IPS-18a (cell line): ENCODE results near the gene MYH9.

Source experiments
- H3K27ac ChIP-seq: one replicate; pipeline ENCODE4 v1.5.1; 2013; ENCODE audit warnings: low read length
- H3K27me3 ChIP-seq: one replicate; pipeline ENCODE4 v1.6.1; 2013; ENCODE audit warnings: mild to moderate bottlenecking, low read length; ENCODE audit not compliant: control insufficient read depth, insufficient read depth
- H3K36me3 ChIP-seq: one replicate; pipeline ENCODE4 v1.6.1; 2013; ENCODE audit warnings: low read depth, low read length; ENCODE audit not compliant: control insufficient read depth
- H3K4me1 ChIP-seq: one replicate; pipeline ENCODE4 v1.6.1; 2013; ENCODE audit warnings: low read depth, low read length; ENCODE audit not compliant: control insufficient read depth
- H3K4me3 ChIP-seq: one replicate; pipeline ENCODE4 v1.5.1; 2013; ENCODE audit warnings: low read length
- H3K9ac ChIP-seq: one replicate; pipeline ENCODE4 v1.6.1; 2013; ENCODE audit warnings: mild to moderate bottlenecking, low read length, moderate library complexity
- H3K9me3 ChIP-seq: one replicate; pipeline ENCODE4 v1.6.1; 2013; ENCODE audit warnings: low read depth, low read length; ENCODE audit not compliant: control insufficient read depth

The MYH9 gene

GRCh38 chr22:36319595-36320497 is 67.9 kb downstream of the MYH9 start:
- Histone ChIP-seq H3K9ac (no peak overlapping the region), H3K4me1 (no peaks in the 10 kb centered on the region), H3K36me3 (peaks cover 85% of the 10 kb centered on the region), H3K27me3 (no peaks in the 10 kb centered on the region), H3K9me3 (no peaks in the 10 kb centered on the region), H3K4me3 (no peak overlapping the region), H3K27ac (no peak overlapping the region)

GRCh38 chr22:36318442-36318841 is 69.3 kb downstream of the MYH9 start:
- Histone ChIP-seq H3K36me3 (peaks cover 88% of the 10 kb centered on the region), H3K27ac (no peak overlapping the region), H3K9ac (no peak overlapping the region)

GRCh38 chr22:36317658-36318271 is 70.0 kb downstream of the MYH9 start:
- Histone ChIP-seq H3K36me3 (peaks cover 85% of the 10 kb centered on the region), H3K9me3 (no peaks in the 10 kb centered on the region), H3K9ac (no peak overlapping the region), H3K27me3 (no peaks in the 10 kb centered on the region), H3K4me1 (no peaks in the 10 kb centered on the region), H3K4me3 (no peak overlapping the region), H3K27ac (no peak overlapping the region)

More at GRCh38 chr22:36318442-36318841, 69.3 kb downstream of the MYH9 start:
- no peaks in the 10 kb centered on the region for H3K9me3 ChIP-seq
- no peaks in the 10 kb centered on the region for H3K4me1 ChIP-seq
- H3K27me3 ChIP-seq, result no peaks in the 10 kb centered on the region
- H3K4me3 ChIP-seq, result no peak overlapping the region

GRCh38 chr22:36316419-36316818 is 71.3 kb downstream of the MYH9 start:
- H3K36me3 ChIP-seq, result peaks cover 85% of the 10 kb centered on the region
- H3K9me3 ChIP-seq, result no peaks in the 10 kb centered on the region
- H3K9ac ChIP-seq, result no peak overlapping the region
- no peaks in the 10 kb centered on the region for H3K4me1 ChIP-seq
- no peak overlapping the region for H3K27ac ChIP-seq
- no peaks in the 10 kb centered on the region for H3K27me3 ChIP-seq
- H3K4me3 ChIP-seq, result no peak overlapping the region

GRCh38 chr22:36315325-36315724 is 72.4 kb downstream of the MYH9 start:
- Histone ChIP-seq H3K9ac (no peak overlapping the region), H3K4me3 (no peak overlapping the region), H3K4me1 (no peaks in the 10 kb centered on the region), H3K27ac (no peak overlapping the region), H3K9me3 (no peaks in the 10 kb centered on the region), H3K27me3 (no peaks in the 10 kb centered on the region), H3K36me3 (peaks cover 85% of the 10 kb centered on the region)

GRCh38 chr22:36311386-36312085 is 76.2 kb downstream of the MYH9 start:
- Histone ChIP-seq H3K9ac (no peak overlapping the region), H3K36me3 (peaks cover 83% of the 10 kb centered on the region), H3K4me1 (no peaks in the 10 kb centered on the region), H3K4me3 (no peak overlapping the region), H3K27me3 (no peaks in the 10 kb centered on the region), H3K9me3 (no peaks in the 10 kb centered on the region), H3K27ac (no peak overlapping the region)

GRCh38 chr22:36308880-36309279 is 78.9 kb downstream of the MYH9 start:
- Histone ChIP-seq H3K9me3 (no peaks in the 10 kb centered on the region), H3K4me1 (no peaks in the 10 kb centered on the region), H3K27me3 (no peaks in the 10 kb centered on the region), H3K4me3 (no peak overlapping the region), H3K27ac (no peak overlapping the region), H3K9ac (no peak overlapping the region), H3K36me3 (peaks cover 88% of the 10 kb centered on the region)

GRCh38 chr22:36306227-36306626 is 81.5 kb downstream of the MYH9 start:
- H3K27me3 ChIP-seq, result no peaks in the 10 kb centered on the region
- H3K27ac ChIP-seq, result no peak overlapping the region
- H3K4me3 ChIP-seq, result no peak overlapping the region
- no peak overlapping the region for H3K9ac ChIP-seq
- no peaks in the 10 kb centered on the region for H3K9me3 ChIP-seq
- H3K36me3 ChIP-seq, result peaks cover 85% of the 10 kb centered on the region
- no peaks in the 10 kb centered on the region for H3K4me1 ChIP-seq

GRCh38 chr22:36305813-36306212 is 82.0 kb downstream of the MYH9 start:
- H3K9me3 ChIP-seq, result no peaks in the 10 kb centered on the region
- peaks cover 85% of the 10 kb centered on the region for H3K36me3 ChIP-seq

GRCh38 chr22:36304429-36304828 is 83.3 kb downstream of the MYH9 start:
- H3K4me3 ChIP-seq, result no peak overlapping the region
- H3K36me3 ChIP-seq, result peaks cover 87% of the 10 kb centered on the region
- H3K4me1 ChIP-seq, result no peaks in the 10 kb centered on the region
- H3K27me3 ChIP-seq, result no peaks in the 10 kb centered on the region
- H3K9ac ChIP-seq, result no peak overlapping the region
- H3K27ac ChIP-seq, result no peak overlapping the region
- no peaks in the 10 kb centered on the region for H3K9me3 ChIP-seq

More at GRCh38 chr22:36305813-36306212, 82.0 kb downstream of the MYH9 start:
- Histone ChIP-seq H3K27ac (no peak overlapping the region), H3K4me3 (no peak overlapping the region), H3K27me3 (no peaks in the 10 kb centered on the region), H3K4me1 (no peaks in the 10 kb centered on the region), H3K9ac (no peak overlapping the region)

GRCh38 chr22:36303874-36304273 is 83.9 kb downstream of the MYH9 start:
- H3K9ac ChIP-seq, result no peak overlapping the region
- H3K27ac ChIP-seq, result no peak overlapping the region
- no peaks in the 10 kb centered on the region for H3K27me3 ChIP-seq
- peaks cover 87% of the 10 kb centered on the region for H3K36me3 ChIP-seq
- H3K4me1 ChIP-seq, result no peaks in the 10 kb centered on the region
- H3K4me3 ChIP-seq, result no peak overlapping the region
- no peaks in the 10 kb centered on the region for H3K9me3 ChIP-seq
